Esophagus mucosa (tissue), 1 donor: ENCODE measurements around the gene PDXP. TPM values are rescaled to one million over a fixed set of nuclear protein-coding genes. Genes with fewer than 3 reads are reported as not detected.
"Not testable (repeated sequence)": the region's sequence is repeated elsewhere in the genome, so short reads cannot be mapped to it uniquely, and the experiment has no call there.

ENCODE experiments used
- ATAC-seq: fragments of 200-7000 bp; cut with Tn5 transposase; one replicate; pipeline ENCODE4 v1.9.1; 2020
- total RNA-seq: library from RNA; stranded (reverse); gene quantifications from one replicate; pipeline ENCODE4 v1.2.4, GENCODE V29; 2023
- donor health status: DM: yes; HTN: yes; CAD: no.

Gene PDXP
- total RNA-seq, 1 donor from 2014 or later: 2.5 TPM

DNA sequence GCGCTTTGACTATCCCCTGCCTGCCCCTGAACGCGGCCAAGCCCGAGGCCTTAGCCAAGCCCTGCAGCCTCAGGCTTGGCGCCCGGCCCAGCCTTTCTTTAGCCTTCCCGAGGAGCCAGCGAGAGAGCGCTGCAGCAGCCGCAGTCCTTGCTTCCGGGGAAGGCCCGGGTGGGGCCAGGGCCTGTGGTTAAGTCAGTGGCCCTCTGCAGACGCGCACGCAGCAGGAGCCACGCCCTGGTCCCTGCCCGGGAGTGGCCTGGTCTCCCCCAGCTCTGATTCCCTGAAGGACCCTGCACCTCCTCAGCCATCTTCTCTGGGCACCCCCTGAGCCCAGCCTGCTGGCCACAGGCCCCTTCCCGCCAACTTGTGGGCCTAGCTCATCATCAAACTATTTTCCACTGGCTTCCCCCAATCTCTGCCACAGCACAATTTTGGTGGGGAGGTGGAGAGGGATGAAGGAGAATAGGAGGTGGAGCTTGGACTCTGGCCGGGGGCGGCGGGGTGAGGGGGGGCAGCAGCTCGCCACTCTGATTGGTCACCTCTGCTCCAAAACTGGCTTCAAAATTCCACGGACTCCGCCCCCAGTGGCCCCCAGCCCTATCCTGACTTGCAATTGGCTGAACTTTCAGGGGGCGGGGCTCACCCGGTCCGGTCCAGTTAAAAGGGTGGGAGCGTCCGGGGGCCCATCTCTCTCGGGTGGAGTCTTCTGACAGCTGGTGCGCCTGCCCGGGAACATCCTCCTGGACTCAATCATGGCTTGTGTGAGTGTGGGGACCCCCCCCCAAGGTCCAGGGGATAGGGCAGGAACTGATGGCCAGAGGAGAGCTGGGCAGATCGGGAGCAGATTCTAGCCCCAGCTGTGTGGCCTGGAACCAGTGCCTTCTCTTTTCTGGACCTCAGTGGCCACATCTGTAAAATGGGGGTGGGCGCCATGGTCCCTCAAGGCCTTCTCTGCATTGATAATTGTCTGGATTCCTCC, 16.7 kb downstream of the PDXP start, which contains the start of gene LGALS1:
TSS of gene LGALS1 (plus strand) at position 686 of the 979 bp plus-strand sequence. CDS start at position 753, 67 bp downstream.
- peak; percentile 82 for ATAC-seq

DNA sequence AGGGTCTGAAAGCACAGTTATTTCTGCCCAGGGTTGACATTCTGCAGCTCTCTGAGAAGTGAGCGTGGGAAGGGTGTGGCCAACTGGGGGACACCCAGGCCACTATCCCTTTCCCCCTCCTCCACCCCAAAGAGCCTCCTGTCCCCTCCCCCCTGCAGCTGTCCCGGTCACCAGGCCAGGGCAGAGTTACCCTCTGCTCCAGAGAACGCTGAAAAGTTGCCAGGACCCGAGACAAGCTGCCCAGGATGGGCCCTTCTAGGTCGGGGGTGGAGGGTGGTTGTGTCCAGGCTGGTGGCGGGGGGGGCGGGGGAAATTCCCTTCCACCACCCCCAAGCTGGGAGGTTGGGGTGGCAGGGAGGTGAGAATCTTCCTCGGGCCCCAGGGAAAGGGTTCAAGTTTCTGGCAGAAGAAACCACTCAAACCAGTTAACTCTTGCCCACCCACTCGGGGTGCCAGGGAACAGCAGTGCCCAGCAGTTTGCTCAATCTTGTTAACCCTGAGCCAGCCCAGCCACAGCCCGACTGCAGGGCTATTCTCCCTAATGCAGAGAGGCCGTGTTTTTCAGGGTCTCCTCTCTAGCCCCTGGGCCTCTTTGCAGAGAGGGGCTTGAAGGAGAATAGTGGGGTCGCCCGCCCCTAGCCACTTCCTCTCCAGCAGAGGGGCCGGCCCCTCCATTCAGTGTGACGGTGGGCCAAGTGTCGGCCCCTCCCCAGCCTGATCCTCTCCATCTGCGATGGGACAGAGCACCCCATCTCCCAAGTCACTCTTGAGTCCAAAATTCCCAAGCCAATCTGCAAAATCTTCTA, 17.6 kb downstream of the PDXP start:
- ATAC-seq: no peak

DNA sequence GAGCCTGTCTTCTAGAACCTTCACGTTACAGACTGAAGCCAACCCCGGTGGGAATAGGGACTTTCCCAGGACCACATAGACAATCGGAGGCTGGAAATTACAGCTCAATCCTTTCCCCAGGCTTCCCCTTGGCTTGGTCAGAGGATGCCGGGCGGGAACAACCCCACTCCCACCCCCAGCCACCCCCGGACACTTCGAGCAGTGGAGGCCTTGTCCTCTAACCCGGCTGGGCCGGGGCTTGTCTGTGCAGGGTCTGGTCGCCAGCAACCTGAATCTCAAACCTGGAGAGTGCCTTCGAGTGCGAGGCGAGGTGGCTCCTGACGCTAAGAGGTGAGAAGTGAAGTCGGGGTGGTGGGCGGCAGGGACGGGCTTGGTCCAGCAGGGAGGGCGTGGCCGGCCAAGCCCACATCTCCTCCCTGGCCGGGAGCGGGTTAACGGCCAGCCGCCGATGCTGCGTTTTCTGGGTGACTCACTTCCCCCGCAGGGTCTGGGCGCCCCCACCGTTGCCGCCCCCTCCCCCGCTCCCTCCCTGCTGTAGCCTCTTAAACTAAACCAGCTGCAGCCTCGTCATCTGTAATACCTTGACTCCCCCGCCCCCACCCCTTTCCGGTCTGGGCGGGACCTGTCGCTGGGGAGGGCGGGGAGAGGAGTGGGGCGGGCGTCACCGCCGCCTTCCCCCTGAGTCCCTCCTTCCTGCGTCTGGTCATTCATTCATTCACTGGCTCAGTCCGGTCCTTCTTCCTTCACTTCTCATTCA, 18.4 kb downstream of the PDXP start:
- ATAC-seq: peak; percentile 60

DNA sequence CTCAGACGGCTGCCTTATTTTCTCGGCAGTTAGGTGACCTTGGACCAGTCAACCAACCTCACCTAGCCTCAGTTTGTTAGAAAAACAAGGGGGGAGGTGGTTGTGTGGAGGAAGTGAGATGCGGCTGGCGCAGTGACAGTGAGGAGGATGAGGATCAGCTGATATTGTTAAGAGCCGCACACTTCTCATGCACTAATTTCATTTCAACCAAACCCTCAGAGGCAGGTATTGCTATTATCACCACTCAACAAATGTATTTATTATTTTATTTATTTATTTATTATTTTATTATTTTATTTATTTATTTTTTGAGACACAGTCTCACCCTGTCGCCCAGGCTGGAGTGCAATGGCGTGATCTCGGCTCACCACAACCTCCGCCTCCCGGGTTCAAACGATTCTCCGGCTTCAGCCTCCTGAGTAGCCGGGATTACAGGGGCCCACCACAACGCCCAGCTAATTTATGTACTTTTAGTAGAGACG, 19.0 kb downstream of the PDXP start:
- no peak for ATAC-seq

DNA sequence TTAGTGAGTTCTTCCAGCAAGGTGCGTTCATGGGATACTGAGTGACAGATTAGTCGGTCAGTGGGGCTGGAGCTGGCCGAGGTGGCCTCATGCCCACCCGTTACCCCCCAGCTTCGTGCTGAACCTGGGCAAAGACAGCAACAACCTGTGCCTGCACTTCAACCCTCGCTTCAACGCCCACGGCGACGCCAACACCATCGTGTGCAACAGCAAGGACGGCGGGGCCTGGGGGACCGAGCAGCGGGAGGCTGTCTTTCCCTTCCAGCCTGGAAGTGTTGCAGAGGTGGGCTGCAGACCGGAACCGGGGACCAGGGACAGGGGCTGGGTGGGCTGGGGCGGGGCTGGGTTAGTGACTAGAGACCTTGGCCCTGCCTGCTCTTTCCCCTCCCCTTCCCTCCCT, 19.8 kb downstream of the PDXP start:
- no peak for ATAC-seq

DNA sequence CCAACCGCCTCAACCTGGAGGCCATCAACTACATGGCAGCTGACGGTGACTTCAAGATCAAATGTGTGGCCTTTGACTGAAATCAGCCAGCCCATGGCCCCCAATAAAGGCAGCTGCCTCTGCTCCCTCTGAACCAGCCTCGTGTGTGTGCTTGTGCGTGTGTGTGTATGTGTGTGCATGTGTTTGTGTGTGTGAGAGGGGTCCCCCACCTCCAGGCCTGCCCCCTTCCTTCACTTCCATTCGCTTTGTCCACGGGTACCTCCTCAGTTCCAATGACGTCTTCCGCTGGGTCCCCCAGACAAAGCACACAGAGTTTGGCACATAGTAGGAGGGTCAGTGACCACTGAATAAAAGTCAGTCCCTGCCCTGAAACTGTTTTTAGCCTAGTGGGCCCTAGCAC, 21.1 kb downstream of the PDXP start:
- ATAC-seq: no peak

DNA sequence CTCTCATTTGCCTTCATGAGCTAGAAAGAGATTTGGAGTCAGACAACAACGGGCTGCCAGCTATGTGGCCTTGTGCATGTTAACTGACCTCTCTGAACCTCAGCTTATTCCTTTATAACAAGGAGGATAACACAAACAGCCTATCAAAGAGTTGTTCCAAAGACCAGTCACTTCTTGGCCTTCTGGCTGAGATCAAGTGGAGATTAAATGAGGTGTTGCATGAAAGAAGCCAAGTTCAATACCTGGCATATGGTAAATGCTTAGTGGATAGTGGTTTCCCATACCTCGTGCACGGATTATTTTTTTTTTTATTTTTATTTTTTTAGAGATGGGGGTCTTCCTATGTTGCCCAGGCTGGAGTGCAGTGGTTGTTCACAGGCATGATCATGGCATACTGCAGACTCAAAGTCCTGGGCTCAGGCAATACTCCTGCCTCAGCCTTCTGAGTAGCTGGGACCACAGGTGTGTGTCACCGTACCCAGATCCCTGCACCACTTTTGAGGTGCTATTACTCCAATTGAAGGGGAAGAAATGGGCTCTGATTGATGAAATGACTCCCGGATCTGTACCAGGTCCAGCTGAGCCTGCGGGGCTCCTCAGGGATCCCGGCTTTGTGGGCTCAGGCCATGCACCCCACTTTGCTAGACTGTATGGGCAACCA, 21.8 kb downstream of the PDXP start:
- no peak for ATAC-seq

DNA sequence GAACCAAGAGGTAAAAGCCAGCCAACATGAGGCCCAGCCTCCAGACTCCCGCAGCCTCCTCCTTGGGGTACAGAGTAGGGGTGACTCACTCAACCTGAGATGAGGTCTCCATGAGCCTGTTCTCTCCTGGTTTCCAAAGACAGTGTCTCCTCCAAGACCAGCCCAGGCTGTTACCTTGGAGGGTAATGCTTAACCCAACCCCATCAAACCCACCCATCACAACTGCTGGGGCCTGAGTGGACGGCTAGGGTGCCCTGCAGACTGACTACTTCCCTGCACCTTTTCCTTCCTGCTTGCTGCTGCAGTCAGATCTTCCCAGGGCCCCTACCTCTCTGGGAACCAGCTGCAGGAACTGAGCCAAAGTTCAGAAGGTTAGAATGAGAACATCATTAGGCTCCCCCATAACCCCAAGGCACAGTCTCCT, 22.5 kb downstream of the PDXP start:
- ATAC-seq: no peak

DNA sequence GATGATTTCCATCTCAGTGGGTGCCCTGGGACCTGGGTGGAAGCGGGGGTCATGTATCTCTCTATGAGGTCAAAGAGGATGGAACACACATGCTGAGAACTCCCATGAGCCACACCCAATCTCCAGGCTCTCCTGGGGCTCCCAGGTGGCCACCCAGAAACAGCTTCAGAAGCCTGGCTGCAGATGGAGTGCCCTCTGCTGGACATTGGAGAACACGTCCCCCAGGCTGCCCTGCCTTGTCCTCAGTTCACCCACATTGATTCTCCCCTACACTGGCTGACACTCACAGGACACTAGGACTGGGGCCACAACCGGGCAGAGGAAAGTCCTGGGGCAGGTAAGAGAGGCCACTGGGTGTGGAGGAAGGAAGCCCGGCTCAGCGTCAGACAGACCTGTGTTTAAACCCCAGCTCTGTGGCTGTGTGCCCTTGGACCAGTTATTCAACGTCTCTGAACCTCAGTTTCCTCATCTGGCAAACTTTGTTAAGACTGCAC, 23.1 kb downstream of the PDXP start:
- ATAC-seq: peak; percentile 48

DNA sequence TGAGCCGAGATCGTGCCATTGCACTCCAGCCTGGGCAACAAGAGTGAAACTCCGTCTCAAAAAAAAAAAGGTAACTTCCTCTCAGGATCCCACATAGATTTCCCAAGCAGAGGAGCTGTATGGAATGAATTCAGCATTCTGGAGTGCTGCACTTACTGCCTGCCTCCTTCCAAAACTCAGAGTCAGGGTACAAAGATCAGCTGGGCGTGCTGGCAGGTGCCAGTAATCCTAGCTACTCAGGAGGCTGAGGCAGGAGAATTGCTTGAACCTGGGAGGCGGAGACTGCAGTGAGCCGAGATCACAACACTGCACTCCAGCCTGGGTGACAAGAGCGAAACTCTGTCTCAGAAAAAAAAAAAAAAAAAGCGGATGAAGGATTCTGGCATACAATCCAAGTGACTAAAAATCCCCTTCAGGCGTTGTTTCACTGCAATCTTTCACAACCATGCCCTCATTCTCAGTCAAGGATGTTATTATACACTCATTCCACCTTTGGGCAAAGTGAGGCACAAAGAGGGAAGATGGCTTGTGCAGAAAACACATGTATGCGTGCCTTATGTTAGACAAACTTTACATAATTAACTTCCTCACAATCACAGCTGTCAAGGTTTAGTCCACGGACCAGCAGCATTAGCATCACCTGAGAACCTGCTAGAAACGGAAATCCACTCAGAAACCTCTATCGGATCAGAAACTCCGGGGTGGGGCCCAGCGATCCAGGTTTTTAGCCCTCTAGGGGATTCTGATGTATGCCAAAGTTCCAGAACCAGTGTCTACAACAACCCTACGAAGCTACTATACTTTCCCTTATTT, 26.5 kb downstream of the PDXP start:
- ATAC-seq: peak; percentile 16

DNA sequence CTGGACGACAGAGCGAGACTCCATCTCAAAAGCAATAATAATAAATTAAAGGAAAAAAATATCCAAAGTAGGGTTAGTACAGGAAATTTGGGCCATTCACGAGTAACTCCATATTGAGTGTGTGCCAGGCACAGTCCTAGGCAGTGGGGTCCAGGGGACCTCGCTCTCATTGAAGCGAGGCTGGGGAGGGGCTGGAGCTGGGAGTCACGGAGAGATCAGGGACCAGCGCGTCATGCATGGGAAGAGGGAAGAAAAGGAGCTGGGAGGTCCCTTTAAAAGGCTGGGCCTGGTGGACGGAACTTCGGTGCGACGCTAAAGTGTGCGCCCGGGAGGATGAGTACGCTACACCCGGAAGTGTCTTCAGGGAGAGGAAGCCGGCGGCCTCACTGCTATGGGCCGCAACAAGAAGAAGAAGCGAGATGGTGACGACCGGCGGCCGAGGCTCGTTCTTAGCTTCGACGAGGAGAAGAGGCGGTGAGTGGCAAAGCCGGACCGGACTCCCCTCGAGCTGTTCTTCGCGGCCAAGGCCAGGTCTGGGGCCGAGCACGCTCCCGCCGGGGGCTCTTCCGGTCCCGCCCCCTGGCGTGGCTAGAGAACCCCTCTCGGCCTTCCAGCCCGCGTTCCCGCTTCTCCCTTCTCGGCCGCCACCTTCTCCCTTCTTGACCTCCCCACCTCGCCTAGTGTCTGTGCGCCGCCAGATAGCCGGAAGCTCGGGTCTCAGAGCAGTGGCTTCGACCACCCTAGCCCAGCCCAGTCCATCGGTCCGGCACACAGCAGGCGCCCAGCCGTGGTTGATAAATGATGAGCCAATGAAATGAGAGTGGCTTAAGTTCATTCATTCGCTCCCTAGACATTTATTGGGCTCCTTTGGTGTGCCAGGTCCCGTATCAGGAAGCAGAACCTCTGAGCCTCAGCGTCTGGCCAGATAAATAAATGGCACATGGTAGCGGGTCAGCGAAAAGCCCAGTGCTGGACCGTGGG, 27.8 kb downstream of the PDXP start, which contains the start of gene NOL12:
TSS of gene NOL12 (plus strand) at position 342 of the 981 bp plus-strand sequence. CDS start at position 392, 50 bp downstream.
- ATAC-seq: peak; percentile 56

DNA sequence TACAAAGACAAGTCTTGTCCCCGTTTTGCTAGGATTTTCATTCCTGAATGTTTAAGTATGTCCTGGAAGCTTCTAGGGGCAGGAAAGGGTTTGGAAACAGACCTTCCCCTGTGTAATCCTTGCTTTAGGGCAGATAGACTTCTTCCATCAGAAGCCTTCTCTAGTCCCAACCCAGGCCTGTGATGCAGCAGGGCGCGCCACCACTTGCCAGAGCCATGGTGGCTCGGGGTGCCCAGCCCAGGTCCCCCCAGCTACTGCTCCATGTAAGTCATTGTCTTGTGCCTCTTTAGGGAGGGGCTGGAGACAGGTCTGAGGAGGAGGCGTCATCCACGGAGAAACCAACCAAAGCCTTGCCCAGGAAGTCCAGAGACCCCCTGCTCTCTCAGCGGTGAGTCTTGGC, 31.9 kb downstream of the PDXP start:
- ATAC-seq: peak; percentile 63

DNA sequence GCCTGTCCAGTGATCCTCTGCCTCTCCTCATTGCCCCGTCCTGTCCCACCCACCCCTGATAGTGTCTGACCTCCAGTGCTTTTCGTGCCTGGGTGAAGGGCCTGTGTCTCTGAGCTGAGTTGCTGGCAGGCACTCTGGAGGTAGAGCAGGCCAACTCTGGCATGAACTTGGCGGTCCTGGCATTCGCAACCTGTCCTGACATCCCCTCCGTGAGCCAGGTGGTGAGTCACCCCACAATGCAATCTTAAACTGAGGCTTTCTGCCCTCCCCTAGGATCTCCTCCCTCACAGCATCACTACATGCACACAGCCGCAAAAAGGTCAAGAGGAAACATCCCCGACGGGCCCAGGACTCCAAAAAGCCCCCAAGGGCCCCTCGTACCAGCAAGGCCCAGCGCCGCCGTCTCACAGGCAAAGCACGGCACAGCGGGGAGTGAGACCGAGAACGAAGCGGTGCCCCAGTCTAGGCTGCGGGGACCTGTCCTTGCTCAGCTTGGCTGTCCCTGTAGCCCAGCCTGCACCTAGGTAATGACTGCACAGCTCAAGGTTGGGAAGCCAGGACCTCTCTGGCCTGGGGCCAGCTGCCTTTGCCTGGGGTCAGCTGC, 32.5 kb downstream of the PDXP start:
- ATAC-seq: peak; percentile 70

DNA sequence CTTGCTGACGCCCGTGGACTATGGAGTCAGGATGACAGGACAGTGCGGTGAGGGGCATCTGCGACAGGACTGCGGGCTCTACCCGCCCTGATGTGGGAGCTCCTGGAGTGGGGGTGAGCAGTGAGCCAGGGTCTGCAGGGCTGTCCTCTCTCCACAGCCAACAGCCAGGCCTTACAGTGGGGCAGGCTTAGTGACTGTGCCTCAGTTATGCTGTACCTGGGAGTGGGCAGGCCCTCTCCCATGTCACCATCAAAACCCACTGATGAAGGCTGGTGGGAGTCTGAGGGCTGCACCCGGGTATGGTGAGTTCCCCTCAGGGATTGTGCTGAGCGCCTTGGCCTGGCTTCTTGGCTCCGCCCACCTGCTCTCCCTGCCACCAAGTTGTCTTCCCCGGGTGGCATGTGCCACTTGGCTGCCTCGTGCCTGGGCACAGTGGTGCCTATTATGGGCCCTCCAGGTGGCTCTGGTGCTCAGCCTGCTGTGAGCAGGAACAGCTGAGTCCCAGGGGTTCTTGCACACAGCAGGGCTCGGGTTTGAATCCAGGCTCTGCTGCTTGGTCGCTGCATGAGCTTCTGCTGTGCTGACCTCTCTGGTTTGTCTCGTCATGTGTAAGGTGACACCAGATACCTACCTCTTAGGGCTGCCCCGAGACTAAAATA, 34.2 kb downstream of the PDXP start:
- no peak for ATAC-seq

DNA sequence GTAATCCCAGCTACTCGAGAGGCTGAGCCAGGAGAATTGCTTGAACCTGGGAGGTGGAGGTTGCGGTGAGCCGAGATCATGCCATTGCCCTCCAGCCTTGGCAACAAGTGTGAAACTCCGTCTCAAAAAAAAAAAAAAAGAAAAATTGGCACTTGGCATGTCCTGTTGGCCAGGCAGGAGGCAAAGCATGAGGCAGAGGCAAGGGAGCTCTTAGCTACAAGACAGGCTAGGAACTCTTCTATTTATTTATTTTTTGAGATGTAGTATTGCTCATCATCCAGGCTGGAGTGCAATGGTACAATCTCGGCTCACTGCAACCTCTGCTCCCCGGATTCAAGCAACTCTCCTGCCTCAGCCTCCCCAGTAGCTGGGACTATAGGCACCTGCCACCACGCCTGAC, 35.6 kb downstream of the PDXP start:
- ATAC-seq: not testable (repeated sequence)

DNA sequence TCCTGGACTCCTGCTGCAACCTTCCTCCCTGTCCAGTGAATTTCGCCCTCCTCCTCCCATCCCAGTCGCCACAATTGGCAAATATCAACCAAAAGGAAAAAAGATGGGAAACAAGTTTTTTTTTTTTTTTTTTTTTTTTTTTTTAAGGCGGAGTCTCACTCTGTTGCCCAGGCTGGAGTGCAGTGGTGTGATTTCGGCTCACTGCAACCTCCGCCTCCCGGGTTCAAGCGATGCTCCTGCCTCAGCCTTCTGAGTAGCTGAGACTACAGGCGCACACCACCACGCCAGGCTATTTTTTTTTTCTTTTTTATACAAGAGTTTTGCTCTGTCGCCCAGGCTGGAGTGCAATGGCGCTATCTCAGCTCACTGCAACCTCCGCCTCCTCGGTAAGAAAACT, 37.7 kb downstream of the PDXP start:
- ATAC-seq: not testable (repeated sequence)

DNA sequence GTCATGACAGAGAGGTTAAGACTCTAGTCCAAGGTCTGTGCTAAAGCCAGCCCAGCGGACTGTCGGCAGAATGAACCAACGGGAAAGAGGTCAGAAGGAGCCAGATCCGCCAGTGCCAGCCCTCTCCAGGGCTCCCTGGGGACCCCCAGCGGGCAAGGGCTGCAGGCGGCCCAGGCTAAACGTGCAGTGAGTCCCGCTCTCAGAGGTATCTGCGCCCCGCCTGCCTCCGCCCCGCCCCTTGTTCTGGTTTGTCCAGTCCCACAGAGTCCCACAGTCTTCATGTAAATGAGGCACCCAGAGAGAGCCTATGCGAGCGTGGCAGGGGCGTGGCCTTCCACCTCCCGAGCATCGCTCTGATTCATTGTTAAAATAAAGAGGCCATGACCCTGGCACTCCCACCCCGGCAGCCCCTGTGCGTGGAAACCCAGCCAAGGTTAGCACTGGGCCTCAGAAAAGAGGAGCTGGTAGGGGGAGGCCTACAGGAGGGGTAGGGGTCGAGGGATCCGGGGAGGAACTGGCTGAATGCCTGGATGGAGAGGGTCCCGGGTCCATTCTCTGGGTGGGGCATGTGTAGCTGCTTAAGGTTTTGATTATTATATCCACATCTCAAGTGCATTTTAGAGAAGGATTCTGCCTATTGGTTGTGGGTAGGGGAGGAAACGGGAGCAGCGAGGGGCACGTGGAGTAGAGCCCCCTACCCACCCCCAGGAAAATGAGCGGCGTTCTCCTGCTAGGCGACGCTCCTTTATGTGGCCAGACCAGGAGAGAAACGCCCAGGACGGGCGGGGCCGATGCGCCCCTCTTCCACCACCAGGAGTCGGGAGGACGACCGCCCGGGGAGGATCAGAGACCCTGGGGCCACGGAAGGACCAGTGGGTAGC, 38.4 kb downstream of the PDXP start, which contains the start of gene TRIOBP:
TSS of gene TRIOBP (plus strand) at position 392 of the 881 bp plus-strand sequence. CDS start 4,318 bp downstream, outside the sequence.
- ATAC-seq: peak; percentile 94
